OCI-LY1 (cell line): ENCODE measurements around the gene ARL15.
A peak's percentile ranks its signal among the peaks of the same experiment; 100 is the strongest.

ENCODE experiments used
- H2AFZ ChIP-seq: fragments of 200-600 bp; sonication (generic), shearing (Covaris generic); 2 replicates; pipeline ENCODE4 v1.6.0; 2014; ENCODE audit warnings: antibody characterized with exemption, mild to moderate bottlenecking, low read length
- H3F3A ChIP-seq: fragments of 200-600 bp; sonication (generic), shearing (Covaris generic); 2 replicates; pipeline ENCODE4 v1.6.0; 2014; ENCODE audit warnings: mild to moderate bottlenecking, antibody characterized with exemption, low read length, moderate library complexity; ENCODE audit not compliant: insufficient read depth
- H3K27ac ChIP-seq: fragments of 200-600 bp; sonication (generic); 2 replicates; pipeline ENCODE4 v1.5.1; 2014; ENCODE audit warnings: low read length, mixed run types, mild to moderate bottlenecking, low read depth; ENCODE audit not compliant: poor library complexity, severe bottlenecking
- H3K27me3 ChIP-seq: fragments of 200-600 bp; sonication (generic); 2 replicates; pipeline ENCODE4 v1.6.0; 2014; ENCODE audit warnings: antibody characterized with exemption, mild to moderate bottlenecking, low read length, moderate library complexity; ENCODE audit not compliant: insufficient read depth
- H3K36me3 ChIP-seq: fragments of 200-600 bp; sonication (generic); 2 replicates; pipeline ENCODE4 v1.6.1; 2014; ENCODE audit warnings: mild to moderate bottlenecking, antibody characterized with exemption, low read length, moderate library complexity, mixed read lengths; ENCODE audit not compliant: insufficient read depth
- H3K4me1 ChIP-seq: fragments of 200-600 bp; sonication (generic); 2 replicates; pipeline ENCODE4 v1.5.1; 2014; ENCODE audit warnings: mild to moderate bottlenecking, low read length, moderate library complexity; ENCODE audit not compliant: insufficient read depth, severe bottlenecking
- H3K4me2 ChIP-seq: fragments of 200-600 bp; sonication (generic), shearing (Covaris generic); 2 replicates; pipeline ENCODE4 v1.6.1; 2014; ENCODE audit warnings: low read length
- H3K4me3 ChIP-seq: fragments of 200-600 bp; sonication (generic); 2 replicates; pipeline ENCODE4 v1.5.1; 2014; ENCODE audit warnings: low read length, low read depth, mild to moderate bottlenecking, mixed read lengths; ENCODE audit not compliant: poor library complexity, severe bottlenecking
- H3K79me2 ChIP-seq: fragments of 200-600 bp; shearing (Covaris generic); 2 replicates; pipeline ENCODE4 v1.6.1; 2016; ENCODE audit warnings: mixed run types, low read length, mixed read lengths; ENCODE audit not compliant: insufficient read depth
- H3K9ac ChIP-seq: fragments of 200-600 bp; sonication (generic), shearing (Covaris generic); 2 replicates; pipeline ENCODE4 v1.6.1; 2014; ENCODE audit warnings: mild to moderate bottlenecking, low read length, mixed read lengths
- H3K9me2 ChIP-seq: fragments of 200-600 bp; sonication (generic), shearing (Covaris generic); 2 replicates; pipeline ENCODE4 v1.6.1; 2014; ENCODE audit warnings: low read depth, mild to moderate bottlenecking, low read length, mixed read lengths
- H3K9me3 ChIP-seq: fragments of 200-600 bp; shearing (Covaris generic); 2 replicates; pipeline ENCODE4 v1.6.1; 2014; ENCODE audit warnings: low read length, mixed read lengths
- H4K20me1 ChIP-seq: fragments of 200-600 bp; sonication (generic), shearing (Covaris generic); 2 replicates; pipeline ENCODE4 v1.6.0; 2016; ENCODE audit warnings: mild to moderate bottlenecking, low read length; ENCODE audit not compliant: insufficient read depth
- CTCF ChIP-seq: fragments of 200-600 bp; sonication (generic), shearing (Covaris generic); IDR thresholded peaks from 2 replicates; pipeline ENCODE4 v1.5.1; 2017; ENCODE audit warnings: mild to moderate bottlenecking, antibody characterized with exemption, low read length, moderate library complexity, mixed read lengths
- EZH2 ChIP-seq: fragments of 200-600 bp; sonication (generic), shearing (Covaris generic); IDR thresholded peaks from 2 replicates; pipeline ENCODE4 v1.8.0; 2017; ENCODE audit warnings: borderline replicate concordance, mixed run types, mild to moderate bottlenecking, antibody characterized with exemption, low read length, moderate library complexity, mixed read lengths

Gene ARL15

GRCh38 chr5:54160329-54160728, 150.0 kb downstream of the ARL15 start:
- Histone ChIP-seq H2AFZ (no peak overlapping the region), H3K4me1 (peaks cover 52% of the 10 kb centered on the region), H3K4me3 (no peak overlapping the region), H3K27me3 (no peaks in the 10 kb centered on the region), H3K27ac (no peak overlapping the region), H3K9me3 (no peaks in the 10 kb centered on the region), H3K9me2 (no peaks in the 10 kb centered on the region), H3F3A (no peaks in the 10 kb centered on the region), H3K9ac (no peak overlapping the region), H4K20me1 (no peaks in the 10 kb centered on the region), H3K4me2 (no peak overlapping the region), H3K79me2 (peaks cover 94% of the 10 kb centered on the region), H3K36me3 (peaks cover 70% of the 10 kb centered on the region)
- TF ChIP-seq CTCF = no peak
- no peak for TF ChIP-seq EZH2

- Histone ChIP-seq H3K4me1 (peaks cover 52% of the 10 kb centered on the region), H3K4me3 (no peak overlapping the region), H3K27ac (peak overlapping the region; percentile 21), H3K9ac (no peak overlapping the region), H3K27me3 (no peaks in the 10 kb centered on the region), H3K79me2 (peaks cover 94% of the 10 kb centered on the region), H3F3A (no peaks in the 10 kb centered on the region), H2AFZ (no peak overlapping the region), H3K4me2 (no peak overlapping the region), H3K9me2 (no peaks in the 10 kb centered on the region), H4K20me1 (no peaks in the 10 kb centered on the region), H3K9me3 (no peaks in the 10 kb centered on the region), H3K36me3 (peaks cover 72% of the 10 kb centered on the region)
- TF ChIP-seq CTCF = no peak
- no peak for TF ChIP-seq EZH2
These were observed 150.5 kb downstream of the ARL15 start for GRCh38 chr5:54159893-54160195.

GRCh38 chr5:54159153-54159892, 151.1 kb downstream of the ARL15 start:
- Histone ChIP-seq H3F3A (no peaks in the 10 kb centered on the region), H3K4me3 (no peak overlapping the region), H3K4me2 (no peak overlapping the region), H3K9ac (no peak overlapping the region), H3K36me3 (peaks cover 75% of the 10 kb centered on the region), H3K9me3 (no peaks in the 10 kb centered on the region), H3K27me3 (no peaks in the 10 kb centered on the region), H3K4me1 (peaks cover 50% of the 10 kb centered on the region), H3K9me2 (no peaks in the 10 kb centered on the region), H3K27ac (peak overlapping the region; percentile 21), H4K20me1 (no peaks in the 10 kb centered on the region), H3K79me2 (peaks cover 92% of the 10 kb centered on the region), H2AFZ (no peak overlapping the region)
- 0 out of 2 replicates have a peak, but pooled peaks have one; percentile 15 for TF ChIP-seq CTCF
- no peak for TF ChIP-seq EZH2
